H1 (cell line): Measurements from ENCODE around the gene EXTL2. TPM values are rescaled to one million over a fixed set of nuclear protein-coding genes. Genes with fewer than 3 reads are reported as not detected.

Experiments
- KDM1A ChIP-seq: fragments of 200-600, 300-600 bp; sonication (generic); IDR thresholded peaks from 2 replicates; pipeline ENCODE4 v1.7.1; 2016; ENCODE audit warnings: mild to moderate bottlenecking, low read length, borderline replicate concordance
- KDM5A ChIP-seq: fragments of 200-600 bp; IDR thresholded peaks from 2 replicates; pipeline ENCODE4 v1.7.1; 2012; ENCODE audit warnings: mild to moderate bottlenecking, low read length, inconsistent platforms, mixed read lengths
- polyA plus RNA-seq, 7 experiments: library from polyadenylated mRNA; depleted of rRNA in 3 of 7; stranded (reverse) in 5 of 7; unstranded in 2 of 7; fragments of >200 nt in 5 of 7; fragments of 200-250 nt in 2 of 7; gene quantifications; 1 replicate in 5 of 7; 2 replicates in 1 of 7; 4 replicates in 1 of 7; pipeline versions ENCODE4 v1.2.1 to v1.2.3, GENCODE V29; 2011 to 2013; ENCODE audit warnings: missing spikeins in 2 of 7, mixed read lengths in 2 of 7
- total RNA-seq: library from RNA; stranded (reverse); fragmentation: NEBNext Ultra II Directional; extraction: Animal tissue kit (Norgen Biotek cat#: 25700); gene quantifications from 2 replicates; pipeline ENCODE4 v1.2.1, GENCODE V29; 2021

EXTL2 gene
- total and polyA plus RNA-seq, 2 of the 8 experiments (the other 6 are each of a cell fraction or from before 2014, with no cell fraction given), result 27.1 to 54.7 TPM

GRCh38 chr1:100861379-100861778 lies 33.3 kb downstream of the EXTL2 start (continued):
- TF ChIP-seq KDM1A, result no peak
- TF ChIP-seq KDM5A, result no peak
